Activated CD4-positive, alpha-beta T cell treated with anti-CD3 and anti-CD28 coated beads, Interleukin-2, amount 50 U/mL, for 1 hour (primary cell): ENCODE results near the gene GNG13.
A peak's percentile ranks its signal among the peaks of the same experiment; 100 is the strongest.
"Not testable (repeated sequence)": the region's sequence is repeated elsewhere in the genome, so short reads cannot be mapped to it uniquely, and the experiment has no call there.

ENCODE experiments used
- DNase-seq: peaks from one replicate; pipeline ENCODE4 v3.0.0-alpha.2; 2020

The GNG13 gene

GRCh38 chr16:831571-832413 lies 31.3 kb upstream of the GNG13 start:
- no peak for DNase-seq

GRCh38 chr16:830871-831570 lies 30.5 kb upstream of the GNG13 start:
- DNase-seq = no peak

GRCh38 chr16:830107-830870 lies 29.8 kb upstream of the GNG13 start:
- DNase-seq = no peak

GRCh38 chr16:828891-829290 lies 28.4 kb upstream of the GNG13 start:
- no peak for DNase-seq

GRCh38 chr16:827513-827912 lies 27.0 kb upstream of the GNG13 start:
- DNase-seq = no peak

GRCh38 chr16:825341-826061 lies 25.0 kb upstream of the GNG13 start:
- no peak for DNase-seq

- DNase-seq = no peak
Measured at GRCh38 chr16:824601-825000, 24.1 kb upstream of the GNG13 start.

- no peak for DNase-seq
Measured at GRCh38 chr16:824194-824593, 23.7 kb upstream of the GNG13 start.

GRCh38 chr16:822909-823297 lies 22.4 kb upstream of the GNG13 start:
- DNase-seq = no peak

GRCh38 chr16:822174-822908 lies 21.8 kb upstream of the GNG13 start:
- DNase-seq = no peak

- DNase-seq = no peak
Measured at GRCh38 chr16:821751-822150, 21.2 kb upstream of the GNG13 start.

GRCh38 chr16:820748-821147 lies 20.2 kb upstream of the GNG13 start:
- no peak for DNase-seq

GRCh38 chr16:820044-820408 lies 19.5 kb upstream of the GNG13 start:
- not testable (repeated sequence) for DNase-seq

- DNase-seq = peak; percentile 53
Measured at GRCh38 chr16:819336-820043, 19.0 kb upstream of the GNG13 start.

GRCh38 chr16:818592-818991 lies 18.1 kb upstream of the GNG13 start:
- no peak for DNase-seq

GRCh38 chr16:818132-818531 lies 17.6 kb upstream of the GNG13 start:
- no peak for DNase-seq

GRCh38 chr16:817001-817906 lies 16.7 kb upstream of the GNG13 start:
- DNase-seq = no peak

GRCh38 chr16:815861-816260 lies 15.3 kb upstream of the GNG13 start:
- DNase-seq = no peak

GRCh38 chr16:814974-815373 lies 14.4 kb upstream of the GNG13 start:
- DNase-seq = no peak

- no peak for DNase-seq
Measured at GRCh38 chr16:813916-814412, 13.4 kb upstream of the GNG13 start.
